HCT116 (cell line): ENCODE results near the gene UTF1. TPM values are rescaled to one million over a fixed set of nuclear protein-coding genes. Genes with fewer than 3 reads are reported as not detected.

Source experiments
- ATAC-seq: fragments of 200-7000 bp; cut with Tn5 transposase; 2 replicates; pipeline ENCODE4 v1.9.1; 2020; ENCODE audit warnings: mild to moderate bottlenecking, moderate library complexity
- BruUV-seq: library from RNA; stranded (reverse); fragments of 400-500 nt; replicated peaks from 2 replicates; lab custom pipeline; 2021; lab: Mats Ljungman, UMichigan
- CTCF ChIA-PET: fragments of 300-600 bp; sonication (Branson Sonifier 250); formaldehyde crosslinking; loops from one replicate; lab custom pipeline; 2021; ENCODE audit warnings: antibody characterized with exemption; lab: Charles Lee
- POLR2A ChIA-PET: fragments of 300-600, 350-600 bp; sonication (Branson Sonifier 250); formaldehyde crosslinking; loops from one replicate; lab custom pipeline; 2021; ENCODE audit warnings: antibody characterized with exemption; lab: Charles Lee
- RAD21 ChIA-PET, 2 experiments: fragments of 300-600 bp; sonication (Branson Sonifier 250); formaldehyde crosslinking; loops; one replicate each; lab custom pipeline; 2023; ENCODE audit warnings: low total read pairs in 2 of 2; ENCODE audit not compliant: uncharacterized antibody in 2 of 2, unreplicated experiment in 2 of 2, low non-redundant PET in 1 of 2; lab: Charles Lee
- DNase-seq: peaks from one replicate; pipeline ENCODE4 v3.0.0-alpha.2; 2010; ENCODE audit warnings: low read depth, low spot score
- H2AFZ ChIP-seq: fragments of 200-600 bp; shearing (Covaris generic), sonication (generic); 2 replicates; pipeline ENCODE4 v1.6.1; 2017; ENCODE audit warnings: low read depth, mixed run types, mixed read lengths, antibody characterized with exemption, low read length; ENCODE audit not compliant: poor library complexity, severe bottlenecking
- H3K27ac ChIP-seq: 2 replicates; pipeline ENCODE4 v1.5.1; 2012; ENCODE audit warnings: low read depth, low read length
- H3K27me3 ChIP-seq: fragments of 200-600 bp; sonication (generic); 2 replicates; pipeline ENCODE4 v1.6.1; 2016; ENCODE audit warnings: mixed run types, low read length, mixed read lengths; ENCODE audit not compliant: insufficient read depth
- H3K36me3 ChIP-seq, 2 experiments: fragments of 200-500 bp in 1 of 2; fragments of 200-600 bp in 1 of 2; sonication (Bioruptor generic) in 1 of 2; sonication (generic) in 1 of 2; 2 replicates each; pipeline versions ENCODE4 v1.5.1 to v1.6.1; 2014 to 2016; ENCODE audit warnings: low read length in 2 of 2, inconsistent platforms in 1 of 2, mixed read lengths in 1 of 2, mixed run types in 1 of 2; ENCODE audit not compliant: insufficient read depth in 2 of 2, control insufficient read depth in 1 of 2
- H3K4me1 ChIP-seq, 2 experiments: fragments of 200-600 bp in 1 of 2; sonication (generic) in 1 of 2; 2 replicates each; pipeline versions ENCODE4 v1.5.1 to v1.6.1; 2012 to 2017; ENCODE audit warnings: low read length in 2 of 2, inconsistent platforms in 1 of 2, mild to moderate bottlenecking in 1 of 2, mixed read lengths in 1 of 2, mixed run types in 1 of 2, moderate library complexity in 1 of 2; ENCODE audit not compliant: insufficient read depth in 2 of 2, control insufficient read depth in 1 of 2
- H3K4me2 ChIP-seq: fragments of 200-600 bp; sonication (generic); 2 replicates; pipeline ENCODE4 v1.6.1; 2017; ENCODE audit warnings: mixed run types, low read length, mixed read lengths
- H3K4me3 ChIP-seq, 2 experiments: fragments of 200-600 bp in 1 of 2; sonication (generic) in 1 of 2; replicated peaks in 1 of 2; 2 replicates each; pipeline ENCODE4 v1.5.1; 2011 to 2016; ENCODE audit warnings: low read length in 2 of 2, control low read depth in 1 of 2, low read depth in 1 of 2, mild to moderate bottlenecking in 1 of 2, mixed read lengths in 1 of 2, mixed run types in 1 of 2
- H3K79me2 ChIP-seq: fragments of 200-600 bp; sonication (generic); 2 replicates; pipeline ENCODE4 v1.6.1; 2017; ENCODE audit warnings: mild to moderate bottlenecking, mixed run types, low read length, moderate library complexity, mixed read lengths; ENCODE audit not compliant: insufficient read depth
- H3K9ac ChIP-seq: fragments of 200-600 bp; sonication (generic); 2 replicates; pipeline ENCODE4 v1.6.1; 2016; ENCODE audit warnings: low read length, mixed read lengths
- H3K9me2 ChIP-seq: fragments of 200-600 bp; sonication (generic), shearing (Covaris generic); 2 replicates; pipeline ENCODE4 v1.6.1; 2017; ENCODE audit warnings: mixed run types, mild to moderate bottlenecking, moderate library complexity; ENCODE audit not compliant: insufficient read depth
- H3K9me3 ChIP-seq, 2 experiments: fragments of 200-500 bp in 1 of 2; fragments of 200-600 bp in 1 of 2; sonication (Bioruptor generic) in 1 of 2; sonication (generic) in 1 of 2; 2 replicates each; pipeline ENCODE4 v1.6.1; 2014 to 2017; ENCODE audit warnings: low read length in 2 of 2, mixed read lengths in 2 of 2, inconsistent platforms in 1 of 2, low read depth in 1 of 2, mild to moderate bottlenecking in 1 of 2, mixed run types in 1 of 2, moderate library complexity in 1 of 2; ENCODE audit not compliant: control insufficient read depth in 1 of 2, insufficient read depth in 1 of 2
- H4K20me1 ChIP-seq: fragments of 200-600 bp; sonication (generic), shearing (Covaris generic); 2 replicates; pipeline ENCODE4 v1.6.1; 2017; ENCODE audit warnings: mixed run types, mild to moderate bottlenecking, moderate library complexity; ENCODE audit not compliant: insufficient read depth
- ATF3 ChIP-seq: IDR thresholded peaks from 2 replicates; pipeline ENCODE4 v1.6.1; 2012
- EGR1 ChIP-seq: IDR thresholded peaks from 2 replicates; pipeline ENCODE4 v1.6.1; 2012; ENCODE audit warnings: low read depth
- ELF1 ChIP-seq: IDR thresholded peaks from 2 replicates; pipeline ENCODE4 v1.6.1; 2012; ENCODE audit warnings: low read depth, borderline replicate concordance
- JUND ChIP-seq: IDR thresholded peaks from 2 replicates; pipeline ENCODE4 v1.6.1; 2012
- RAD21 ChIP-seq: IDR thresholded peaks from 2 replicates; pipeline ENCODE4 v1.6.1; 2012; ENCODE audit warnings: low read depth, mild to moderate bottlenecking
- REST ChIP-seq: IDR thresholded peaks from 2 replicates; pipeline ENCODE4 v1.6.1; 2012; ENCODE audit warnings: low read depth
- SIN3A ChIP-seq: IDR thresholded peaks from 2 replicates; pipeline ENCODE4 v1.6.1; 2012; ENCODE audit warnings: low read depth
- SP1 ChIP-seq: IDR thresholded peaks from 2 replicates; pipeline ENCODE4 v1.6.1; 2012; ENCODE audit warnings: low read depth
- SRF ChIP-seq: IDR thresholded peaks from 2 replicates; pipeline ENCODE4 v1.6.1; 2012; ENCODE audit warnings: low read depth
- YY1 ChIP-seq: IDR thresholded peaks from 2 replicates; pipeline ENCODE4 v1.6.1; 2011; ENCODE audit warnings: low read length, low read depth, moderate library complexity, mild to moderate bottlenecking; ENCODE audit not compliant: insufficient replicate concordance; ENCODE audit errors: extremely low read depth
- ZFX ChIP-seq: fragments of 450-650 bp; IDR thresholded peaks from 2 replicates; pipeline ENCODE4 v1.6.1; 2017
- intact Hi-C: fragments of 100-400 bp; cut with micrococcal nuclease; formaldehyde crosslinking; loops from 2 replicates; pipeline ENCODE4 v1.10.0; 2022
- total RNA-seq: library from RNA; stranded (reverse); gene quantifications from one replicate; pipeline ENCODE4 v1.2.1, GENCODE V29; 2021; ENCODE audit not compliant: unreplicated experiment

Gene UTF1
- total RNA-seq, 1 experiment from 2014 or later = not detected

GRCh38 chr10:133211959-133212852 lies 17.8 kb upstream of the UTF1 start:
- RAD21 ChIA-PET = no interaction called here
- intact Hi-C loops = no loop called here
- BruUV-seq = no TSS peak
- Histone ChIP-seq H3K4me1 (no peaks in the 10 kb centered on the region), H3K79me2 (no peaks in the 10 kb centered on the region), H3K9ac (no peak overlapping the region), H3K27ac (no peak overlapping the region), H3K27me3 (no peaks in the 10 kb centered on the region), H4K20me1 (no peaks in the 10 kb centered on the region), H3K9me3 (no peaks in the 10 kb centered on the region), H3K4me3 (no peak overlapping the region), H3K36me3 (no peaks in the 10 kb centered on the region), H3K9me2 (no peaks in the 10 kb centered on the region), H3K4me2 (no peak overlapping the region), H2AFZ (no peak overlapping the region)
- CTCF ChIA-PET = no interaction called here
- DNase-seq = no peak
- POLR2A ChIA-PET = no interaction called here
- TF ChIP-seq SRF = no peak
- no peak for TF ChIP-seq YY1
- TF ChIP-seq JUND = no peak
- no peak for TF ChIP-seq SP1
- no peak for TF ChIP-seq REST
- TF ChIP-seq RAD21 = no peak
- TF ChIP-seq ATF3 = no peak
- no peak for TF ChIP-seq ZFX
- no peak for TF ChIP-seq EGR1
- no peak for TF ChIP-seq SIN3A
- TF ChIP-seq ELF1 = no peak
- ATAC-seq = no peak
